GM18520 (cell line): Measurements from ENCODE around the gene UAP1L1.
"Not testable (repeated sequence)": the region's sequence is repeated elsewhere in the genome, so short reads cannot be mapped to it uniquely, and the experiment has no call there.

ENCODE experiments used
- ATAC-seq: cut with Tn5 transposase; IDR thresholded peaks from one replicate; pipeline ENCODE4 v1.9.1; 2021; ENCODE audit not compliant: unreplicated experiment

Gene UAP1L1

GRCh38 chr9:137055385-137056364 is 21.6 kb upstream of the UAP1L1 start:
- no peak for ATAC-seq

DNA sequence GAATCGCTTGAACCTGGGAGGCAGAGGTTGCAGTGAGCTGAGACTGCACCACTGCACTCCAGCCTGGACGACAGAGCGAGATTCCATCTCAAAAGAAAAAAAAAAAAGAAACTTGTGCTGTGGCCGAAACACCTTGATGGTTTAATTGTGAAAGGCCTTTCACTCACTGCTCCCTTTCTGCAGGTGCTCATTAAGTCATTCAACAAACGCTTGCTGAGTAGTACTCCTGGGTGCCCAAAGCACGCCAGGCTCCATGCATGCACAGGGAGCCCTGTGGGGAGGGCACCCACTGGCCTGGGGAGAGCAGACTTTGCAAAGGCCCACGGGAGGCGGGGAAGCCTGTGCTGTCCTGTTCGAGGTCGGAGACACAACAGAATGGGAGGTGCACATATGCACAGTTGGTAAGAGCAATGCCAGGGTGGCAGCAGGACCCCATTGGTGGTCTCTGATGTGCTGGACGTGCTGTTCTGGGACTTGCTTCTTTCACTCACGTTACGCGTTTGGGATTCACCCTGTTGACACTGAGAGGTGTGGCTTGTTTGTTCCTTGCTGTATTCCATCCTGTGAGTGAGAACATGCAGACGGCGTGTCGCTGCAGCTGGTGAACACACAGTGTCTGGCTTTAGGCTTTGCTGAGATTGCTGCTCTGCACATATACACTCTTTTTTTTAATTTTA is 20.4 kb upstream of the UAP1L1 start:
- no peak for ATAC-seq

DNA sequence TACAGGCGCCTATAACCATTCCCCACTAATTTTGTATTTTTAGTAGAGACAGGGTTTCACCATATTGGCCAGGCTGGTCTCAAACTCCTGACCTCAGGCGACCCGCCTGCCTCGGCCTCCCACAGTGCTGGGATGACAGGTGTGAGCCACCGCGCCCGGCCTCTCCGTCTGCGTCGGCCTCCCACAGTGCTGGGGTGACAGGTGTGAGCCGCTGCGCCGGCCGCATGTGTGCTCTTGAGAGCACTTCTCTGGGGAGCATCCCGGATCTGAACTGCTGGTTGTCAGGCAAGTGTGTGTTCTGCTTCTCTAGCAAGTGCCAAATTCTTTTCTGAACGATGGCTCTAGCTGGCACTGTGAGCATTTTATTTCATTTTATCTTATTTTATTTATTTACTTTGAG is 19.8 kb upstream of the UAP1L1 start:
- ATAC-seq, result no peak

GRCh38 chr9:137058521-137059234 is 18.6 kb upstream of the UAP1L1 start:
- ATAC-seq, result no peak

- no peak for ATAC-seq
These were observed 14.9 kb upstream of the UAP1L1 start for GRCh38 chr9:137062384-137062783.

- not testable (repeated sequence) for ATAC-seq
These were observed 14.5 kb upstream of the UAP1L1 start for GRCh38 chr9:137062798-137063197.

DNA sequence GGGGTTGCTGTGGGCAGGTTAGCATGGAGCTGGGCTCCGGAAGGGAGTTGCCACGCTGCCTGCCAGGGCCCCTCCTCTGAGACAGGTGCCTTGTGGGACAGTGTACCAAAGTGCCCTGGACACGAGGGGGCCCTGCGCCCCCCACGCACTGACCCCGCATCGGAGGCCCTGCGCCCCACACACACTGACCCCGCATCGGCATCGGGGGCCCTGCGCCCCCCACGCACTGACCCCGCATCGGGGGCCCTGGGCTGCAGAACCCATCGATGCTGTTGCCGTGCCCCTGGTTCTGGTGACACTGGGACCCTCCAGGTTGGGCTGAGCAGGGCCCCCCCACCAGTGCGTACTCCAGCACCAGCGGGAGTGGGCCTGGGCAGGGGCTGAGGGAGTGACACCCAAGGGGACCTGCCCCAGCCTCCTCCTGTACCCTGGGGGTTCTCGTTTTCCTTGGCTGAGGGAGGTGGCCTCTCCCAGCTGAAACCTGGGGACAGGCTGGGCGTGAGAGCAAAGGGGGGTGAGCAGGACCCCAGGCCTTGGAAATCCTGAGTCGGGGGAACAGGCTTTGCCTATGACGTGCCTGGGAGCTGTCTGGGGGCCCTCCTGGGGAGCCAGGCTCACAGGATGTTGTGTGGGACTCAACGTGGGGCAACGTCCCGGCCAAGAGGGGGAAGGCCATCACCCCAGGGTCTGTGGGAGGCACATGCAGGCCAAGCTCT is 13.8 kb upstream of the UAP1L1 start:
- no peak for ATAC-seq

DNA sequence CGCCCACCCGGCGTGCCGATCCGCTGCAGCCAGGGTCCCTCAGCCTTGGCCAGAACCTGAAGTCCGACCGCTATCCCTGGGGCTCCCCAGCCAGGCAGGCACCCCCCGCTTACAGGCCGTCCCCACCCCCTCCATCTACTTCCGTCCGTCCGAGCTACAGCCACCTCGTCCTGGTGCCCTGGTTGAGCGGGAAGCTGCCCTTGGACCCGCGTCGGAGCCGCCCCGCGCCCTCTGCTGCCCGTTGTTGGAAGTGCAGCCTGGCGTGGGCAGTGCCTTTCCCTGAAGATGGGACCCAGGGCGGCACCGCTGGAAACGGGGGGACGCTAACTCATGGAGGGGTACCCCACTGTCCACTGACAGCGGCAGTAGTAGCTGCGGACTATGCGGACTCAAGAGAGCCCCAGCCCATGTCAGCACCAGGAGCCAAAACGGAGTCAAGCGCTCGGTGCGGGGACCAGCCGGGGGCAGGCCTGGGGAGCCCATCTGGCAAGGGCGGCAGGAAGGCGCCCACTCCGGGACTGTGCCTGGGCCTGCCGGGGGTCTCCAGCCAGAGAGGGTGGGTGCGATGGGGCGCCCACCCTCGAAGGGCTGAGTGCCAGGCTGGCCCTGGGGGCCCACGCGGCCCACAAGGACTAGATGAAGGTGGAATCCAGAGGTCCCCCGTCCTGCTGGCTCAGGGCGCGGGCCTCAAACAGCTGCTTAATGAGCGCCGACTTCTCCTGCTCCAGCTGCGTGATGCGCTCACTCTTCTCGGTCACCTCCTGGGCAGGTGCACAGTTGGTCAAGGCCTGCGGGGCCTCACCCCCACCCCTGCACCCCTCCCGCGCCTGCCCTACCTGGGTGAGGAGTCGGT is 13.1 kb upstream of the UAP1L1 start:
- no peak for ATAC-seq

GRCh38 chr9:137064880-137065164 is 12.5 kb upstream of the UAP1L1 start:
- ATAC-seq, result no peak

GRCh38 chr9:137065336-137065967 is 11.9 kb upstream of the UAP1L1 start:
- no peak for ATAC-seq

- ATAC-seq, result no peak
These were observed 11.0 kb upstream of the UAP1L1 start for GRCh38 chr9:137066096-137066861.

DNA sequence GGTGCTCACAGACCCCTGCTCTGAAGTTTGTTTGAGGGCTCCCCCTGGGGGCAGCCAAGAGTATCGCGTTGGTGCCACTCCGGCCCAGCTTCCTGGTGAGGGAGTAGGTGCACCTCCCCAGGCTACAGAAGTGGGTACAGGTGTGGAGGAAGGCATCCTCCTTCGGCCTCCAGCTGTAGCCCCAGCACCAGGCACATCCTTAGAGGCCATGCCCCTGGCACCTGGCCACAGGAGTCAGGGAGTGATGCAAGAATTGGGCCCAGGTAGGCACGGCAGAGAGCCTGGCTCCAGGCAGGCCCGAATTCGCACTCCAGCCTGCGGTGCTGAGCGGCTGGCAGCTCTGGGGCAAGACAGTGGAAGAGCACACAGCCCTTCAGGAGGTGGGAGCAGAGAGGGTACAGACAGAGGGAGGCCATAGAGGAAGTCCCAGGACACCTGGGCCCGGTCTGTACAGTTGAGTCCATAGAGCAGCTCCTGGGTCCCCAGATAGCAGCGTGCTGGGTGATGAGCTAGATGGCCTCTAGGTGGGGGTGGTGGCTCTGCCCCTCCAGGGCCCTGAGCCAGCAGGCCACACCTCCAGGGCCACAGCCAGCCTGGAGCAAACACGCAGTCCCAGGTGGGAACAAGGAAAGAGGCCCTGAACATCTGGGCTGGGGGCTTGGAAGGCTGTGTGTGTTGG is 9.3 kb upstream of the UAP1L1 start:
- ATAC-seq, result no peak

DNA sequence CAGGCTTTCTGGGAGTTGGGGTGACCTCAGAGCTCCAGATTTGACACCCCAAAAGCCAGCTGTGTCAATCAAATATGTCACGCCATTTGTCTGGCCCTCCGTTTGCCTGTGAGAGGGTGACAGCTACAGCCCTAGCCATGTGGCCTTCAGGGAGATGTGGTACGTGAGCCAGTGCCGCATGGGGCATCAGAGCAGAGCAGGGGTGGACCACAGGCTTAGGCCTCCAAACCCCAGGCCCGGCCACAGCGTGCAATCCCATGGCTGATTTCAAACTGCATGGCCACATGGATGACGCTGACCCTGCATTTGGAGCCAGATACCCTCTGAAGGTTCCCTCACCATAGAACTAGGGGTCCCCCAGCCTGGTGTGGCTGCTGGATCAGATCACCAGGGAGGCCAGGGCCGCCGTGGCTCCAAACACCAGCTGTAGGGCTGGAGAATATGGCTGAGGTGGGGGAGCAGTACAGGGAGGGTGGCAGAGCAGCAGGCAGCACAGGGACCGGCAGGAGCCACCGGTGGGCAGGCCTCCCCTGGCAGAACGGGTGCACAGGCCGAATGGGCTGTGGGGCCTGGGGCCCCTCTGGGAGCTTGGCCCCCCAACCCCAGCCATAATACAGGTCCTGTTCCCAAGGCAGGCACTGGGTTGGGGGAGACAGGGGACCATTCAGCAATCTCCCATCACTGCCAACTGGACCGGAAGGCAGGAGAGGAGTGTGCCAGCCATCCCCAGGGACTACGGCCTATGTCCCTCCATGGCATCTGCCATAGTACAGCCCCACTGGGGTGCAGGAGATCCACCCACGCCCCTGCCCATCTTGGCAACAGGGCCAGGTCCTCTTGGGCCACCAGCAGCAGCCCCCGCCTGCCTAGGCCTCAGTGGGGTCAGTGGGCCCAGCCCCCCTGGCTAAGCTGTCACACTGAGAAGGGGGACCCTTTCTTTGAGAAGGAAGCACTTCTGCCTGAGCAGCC is 8.5 kb upstream of the UAP1L1 start:
- ATAC-seq, result no peak

DNA sequence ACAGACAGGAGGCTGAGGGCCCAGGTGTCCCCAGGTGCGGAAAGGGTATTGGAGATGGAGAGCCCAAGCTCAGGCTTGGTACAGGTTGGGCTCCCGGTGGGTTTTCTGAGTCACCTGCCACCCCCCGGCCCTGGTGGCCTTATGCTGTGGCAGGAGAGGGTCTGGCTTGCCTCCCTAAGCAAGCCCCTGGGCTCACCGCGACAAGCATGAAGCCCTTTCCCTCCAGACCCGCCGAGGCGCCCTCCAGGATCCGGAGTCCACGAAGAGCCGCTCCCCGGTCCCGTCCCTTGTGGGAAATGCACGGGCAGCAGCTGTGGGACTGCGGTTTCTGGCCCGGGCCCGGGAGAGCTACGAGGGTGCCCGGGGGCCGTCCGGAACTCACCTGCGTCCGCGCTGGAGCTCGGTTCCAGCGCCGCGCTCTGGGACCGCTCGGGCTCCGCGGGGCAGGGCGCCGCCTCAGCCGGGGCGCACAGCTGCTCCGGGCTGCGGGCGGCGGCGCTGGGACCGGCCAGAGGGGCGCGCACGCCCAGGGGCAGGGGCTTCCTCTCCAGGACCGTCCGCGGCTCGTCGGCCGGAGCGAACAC is 7.7 kb upstream of the UAP1L1 start:
- peak; percentile 6 for ATAC-seq

DNA sequence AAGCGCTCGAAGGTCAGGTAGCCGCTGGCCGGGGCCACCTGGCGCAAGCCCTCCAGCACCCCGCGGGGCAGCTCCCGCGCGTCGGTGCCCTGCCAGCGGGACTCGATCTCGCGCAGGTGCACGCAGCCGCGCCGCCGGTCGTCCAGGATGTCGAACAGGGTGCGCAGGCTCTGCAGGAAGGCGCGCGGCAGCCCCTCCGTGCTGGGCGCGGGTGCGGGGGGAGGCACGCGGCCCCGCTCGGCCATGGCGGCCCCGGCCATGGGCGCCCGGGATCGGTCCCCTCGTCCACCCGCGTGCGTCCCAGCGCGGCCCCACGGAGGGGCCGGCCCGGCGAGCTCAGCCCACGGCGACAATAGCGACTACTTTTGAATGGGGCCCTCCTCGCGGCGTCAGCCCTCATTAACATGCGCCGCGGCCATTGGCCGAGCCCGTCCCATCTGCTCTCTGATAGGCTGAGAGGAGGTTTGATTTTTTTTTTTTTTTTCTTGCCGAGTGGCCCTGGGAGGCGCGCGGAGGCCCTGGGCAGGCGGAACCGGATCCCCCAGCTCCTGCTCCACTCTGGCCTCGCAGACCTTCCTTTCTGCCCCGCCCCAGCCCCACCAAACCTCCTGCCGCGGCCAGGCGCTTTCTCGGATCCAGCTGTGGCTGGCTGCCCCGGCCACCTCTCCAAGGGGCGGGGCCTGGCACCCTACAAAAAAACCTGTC is 7.0 kb upstream of the UAP1L1 start, which contains the start of gene SAPCD2:
Gene SAPCD2, minus strand, starts transcription at position 357 of the 705 bp plus-strand sequence. Its CDS starts 97 bp downstream, at position 260.
- ATAC-seq, result peak; percentile 78

- ATAC-seq, result peak; percentile 4
These were observed 6.4 kb upstream of the UAP1L1 start for GRCh38 chr9:137070906-137071275.
